CD4-positive, alpha-beta T cell treated with Interleukin-4 for 1 hour (primary cell): ENCODE results near the gene MELK.

Experiments
- DNase-seq, 2 donors: peaks; one replicate each; pipeline ENCODE4 v3.0.0-alpha.2; 2020 to 2022

Gene MELK

DNA sequence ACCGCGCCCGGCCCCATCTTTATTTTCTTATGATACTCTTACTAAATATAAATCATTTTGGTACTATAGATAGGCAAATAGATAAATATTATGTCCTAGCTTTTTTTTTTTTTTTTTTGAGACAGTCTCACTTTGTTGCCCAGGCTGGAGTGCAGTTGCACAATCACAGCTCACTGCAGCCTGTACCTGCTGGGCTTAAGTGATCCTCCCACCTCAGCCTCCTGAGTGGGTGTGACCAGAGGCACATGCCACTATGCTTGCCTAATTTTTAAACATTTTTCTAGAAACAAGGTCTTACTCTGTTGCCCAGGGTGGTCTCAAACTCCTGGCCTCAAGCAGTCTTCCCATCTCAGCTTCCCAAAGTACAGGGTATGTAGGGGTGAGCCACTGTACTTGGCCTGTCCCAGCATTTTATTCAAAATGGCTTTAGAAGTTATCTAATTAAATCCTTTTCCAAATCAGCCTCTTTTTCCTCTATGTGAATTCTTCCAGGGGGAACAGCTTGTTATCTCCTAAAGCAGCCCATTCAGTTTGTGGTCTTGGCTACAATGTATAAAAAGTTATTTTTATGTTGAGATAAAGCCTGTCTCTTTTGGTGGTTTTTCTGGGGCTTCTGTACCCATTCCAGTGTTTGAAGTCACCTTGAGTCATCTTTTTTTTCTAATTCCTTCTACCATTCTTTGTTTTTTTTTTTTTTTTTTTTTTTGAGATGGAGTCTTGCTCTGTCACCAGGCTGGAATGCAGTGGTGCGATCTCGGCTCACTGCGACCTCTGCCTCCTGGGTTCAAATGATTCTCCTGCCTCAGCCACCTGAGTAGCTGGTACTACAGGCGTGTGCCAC is 12.1 kb downstream of the MELK start:
- DNase-seq: no peak

DNA sequence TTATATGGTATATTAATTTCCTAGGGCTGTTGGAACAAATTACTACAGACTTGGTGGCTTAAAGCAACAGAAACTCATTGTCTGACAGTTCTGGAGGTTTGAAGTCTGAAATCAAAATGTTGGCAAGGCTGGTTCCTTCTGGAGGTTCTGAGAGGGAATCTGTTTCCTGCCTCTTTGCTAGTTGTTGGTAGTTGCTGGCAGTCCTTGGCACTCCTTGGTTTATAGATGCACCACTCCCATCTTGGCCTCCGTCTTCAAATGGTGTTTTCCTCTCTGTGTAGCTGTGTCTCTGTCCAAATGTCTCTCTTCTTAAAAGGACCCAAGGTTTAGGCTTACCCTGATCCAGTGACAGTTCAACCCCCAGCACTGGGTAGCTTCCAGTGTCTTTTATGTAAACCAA is 17.5 kb downstream of the MELK start:
- DNase-seq: no peak

DNA sequence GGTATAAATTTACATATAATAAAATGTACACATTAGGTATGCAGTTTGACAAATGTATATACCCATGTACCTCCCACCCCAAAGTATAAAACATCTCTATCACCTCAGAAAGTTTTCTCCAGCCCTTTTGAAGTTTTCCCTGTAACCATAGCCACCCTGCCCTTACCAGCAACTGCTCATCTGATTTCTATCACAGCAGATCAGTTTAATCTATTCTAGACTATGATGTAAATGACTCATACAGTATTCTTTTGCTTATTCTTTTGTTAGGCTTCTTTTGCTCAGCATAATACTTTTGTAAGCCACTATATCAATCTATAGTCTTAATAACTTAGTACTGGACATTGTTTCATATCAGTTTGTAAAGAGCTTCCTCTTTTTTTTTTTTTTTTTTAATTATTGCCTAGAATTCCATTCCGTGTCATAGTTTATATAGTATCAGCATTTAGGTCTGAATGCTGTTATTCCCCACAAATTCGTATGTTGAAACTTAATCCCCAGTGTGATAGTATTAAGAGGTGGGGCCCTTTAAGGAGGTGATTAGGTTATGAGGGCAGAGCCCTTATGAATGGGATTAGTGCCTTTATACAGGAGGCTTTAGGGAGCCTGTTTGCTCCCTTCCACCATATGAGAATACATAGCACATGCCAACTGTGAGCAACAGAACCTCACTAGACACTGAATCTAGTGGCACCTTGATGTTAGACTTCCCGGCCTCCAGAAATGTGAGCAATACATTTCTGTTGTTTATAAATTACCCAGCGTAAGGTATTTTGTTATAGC is 20.3 kb downstream of the MELK start:
- no peak for DNase-seq

DNA sequence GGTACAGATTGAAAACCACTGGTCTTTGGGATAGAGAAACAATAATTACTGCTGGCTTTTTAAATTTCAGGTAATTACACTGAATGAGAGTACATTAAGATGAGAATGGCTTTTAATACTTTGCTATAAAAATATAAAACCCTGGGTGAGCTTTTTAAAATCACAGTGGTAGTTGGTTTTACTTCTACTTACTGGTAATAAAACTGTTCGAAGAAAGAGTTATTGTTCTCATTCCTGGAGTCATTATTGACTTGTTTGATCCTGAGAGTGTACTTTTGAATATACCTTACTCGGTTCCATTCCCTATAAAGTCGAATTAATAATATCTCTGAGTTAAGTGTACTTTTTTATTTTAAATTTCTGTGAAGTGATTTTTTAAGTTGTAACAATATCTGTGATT is 21.5 kb downstream of the MELK start:
- no peak for DNase-seq

DNA sequence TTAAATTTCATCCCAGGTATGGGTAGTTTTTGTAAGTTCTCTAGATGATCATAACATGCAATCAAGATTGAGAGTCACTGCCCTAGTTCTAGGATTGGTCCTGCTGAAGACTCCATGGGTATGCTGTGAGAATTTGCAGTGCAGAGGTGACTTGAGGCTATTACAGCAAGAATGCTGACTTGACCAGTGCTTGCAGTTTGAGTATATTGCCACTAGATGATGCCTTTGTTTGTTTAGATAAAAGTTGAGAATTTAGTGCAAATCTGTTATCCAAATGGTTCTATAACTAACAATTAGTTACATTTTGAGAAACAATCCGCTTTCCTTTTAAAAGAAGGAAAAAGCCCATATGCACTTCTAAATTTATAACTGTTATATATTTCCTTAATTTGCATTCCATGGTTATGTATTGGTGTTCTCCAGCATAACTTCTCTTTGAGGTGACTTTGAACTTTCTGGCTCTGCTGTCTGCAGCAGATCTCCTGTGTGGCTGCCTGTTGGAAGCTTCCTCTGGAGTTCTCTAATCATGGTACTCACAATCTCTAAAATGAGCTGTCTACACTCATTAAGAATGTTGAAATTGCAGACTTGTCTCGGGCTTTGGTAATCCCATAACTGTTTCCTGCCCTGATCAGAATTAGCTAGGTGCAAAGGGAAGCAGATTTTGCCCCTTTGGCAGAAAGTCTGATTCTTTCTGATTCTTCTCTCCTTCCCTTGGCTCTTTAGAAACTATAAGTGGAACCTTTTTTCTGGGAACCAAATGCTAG is 24.9 kb downstream of the MELK start:
- DNase-seq: peak in 1 of 2 donors; percentile 27

DNA sequence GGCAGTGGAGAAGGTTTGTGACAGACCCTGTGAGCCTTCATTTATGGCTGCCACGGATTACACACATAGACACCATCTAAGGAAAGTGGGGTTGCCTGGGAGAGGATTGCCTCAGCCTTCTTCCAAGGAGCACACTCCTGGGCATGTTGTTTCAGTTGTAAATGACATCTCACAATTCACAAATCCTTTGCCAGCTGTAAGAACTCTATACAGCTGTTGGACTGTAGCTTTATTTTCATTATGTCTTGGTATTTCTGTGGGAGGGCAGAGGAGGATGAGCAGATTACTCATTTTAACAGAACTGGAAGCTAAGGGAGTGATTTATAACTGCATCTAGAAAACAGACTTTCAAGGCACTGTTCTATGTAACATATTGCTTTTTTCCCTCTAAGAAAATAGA is 25.6 kb downstream of the MELK start:
- DNase-seq: no peak

DNA sequence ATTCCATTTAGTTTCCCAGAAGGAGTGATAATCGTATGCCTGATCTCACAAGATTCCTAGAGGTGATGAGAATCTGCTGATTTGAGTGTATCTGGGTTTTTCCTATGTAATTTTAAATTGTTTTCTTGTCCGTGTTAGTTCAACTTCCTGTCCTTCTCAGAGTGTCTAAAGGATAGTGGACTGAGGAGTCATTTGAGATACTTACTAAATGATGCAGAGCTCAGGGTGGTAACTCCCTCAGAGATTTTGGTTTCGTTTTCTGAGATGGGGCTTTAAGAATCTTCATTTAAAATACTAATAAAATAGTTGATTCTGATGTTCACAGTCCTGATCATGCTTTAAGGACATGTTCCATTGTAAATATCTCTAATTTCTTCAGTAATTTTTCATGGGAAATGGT is 30.3 kb downstream of the MELK start:
- DNase-seq: peak in 1 of 2 donors; percentile 15

DNA sequence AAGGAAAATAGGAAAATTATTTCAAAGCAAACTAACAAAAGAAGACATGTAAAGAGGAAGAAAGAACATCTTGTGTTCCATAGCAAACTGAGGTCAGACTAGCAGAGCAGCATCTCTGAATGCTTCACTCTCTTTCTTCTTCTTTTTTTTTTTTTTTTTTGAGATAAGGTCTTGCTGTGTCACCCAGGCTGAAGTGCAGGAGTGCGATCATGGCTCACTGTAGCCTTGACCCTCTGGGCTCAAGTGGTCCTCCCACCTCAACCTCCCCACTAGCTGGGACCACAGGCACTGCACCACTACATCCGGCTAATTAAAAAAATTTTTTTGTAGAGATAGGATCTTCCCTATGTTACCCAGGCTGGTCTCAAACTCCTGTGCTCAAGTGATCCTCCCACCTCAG is 36.6 kb downstream of the MELK start:
- DNase-seq: no peak

DNA sequence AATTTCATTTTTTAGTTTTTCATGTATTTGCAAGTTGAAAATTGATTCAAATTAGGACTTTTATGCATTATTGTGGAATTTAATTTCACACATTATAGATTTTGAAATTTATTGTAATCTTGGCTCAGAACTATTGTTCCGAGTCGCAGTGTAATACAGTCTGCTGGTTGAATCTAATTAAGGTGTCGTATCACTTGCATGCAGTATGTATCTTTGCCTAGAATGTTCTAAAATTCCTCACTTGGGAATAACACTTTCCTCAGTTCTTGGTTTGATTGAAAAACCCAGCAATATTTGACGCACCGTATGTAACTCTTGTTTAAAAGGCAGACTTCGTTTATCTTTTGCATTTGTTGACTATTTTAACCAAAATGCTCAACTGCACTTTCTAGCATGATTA is 49.4 kb downstream of the MELK start:
- no peak for DNase-seq

DNA sequence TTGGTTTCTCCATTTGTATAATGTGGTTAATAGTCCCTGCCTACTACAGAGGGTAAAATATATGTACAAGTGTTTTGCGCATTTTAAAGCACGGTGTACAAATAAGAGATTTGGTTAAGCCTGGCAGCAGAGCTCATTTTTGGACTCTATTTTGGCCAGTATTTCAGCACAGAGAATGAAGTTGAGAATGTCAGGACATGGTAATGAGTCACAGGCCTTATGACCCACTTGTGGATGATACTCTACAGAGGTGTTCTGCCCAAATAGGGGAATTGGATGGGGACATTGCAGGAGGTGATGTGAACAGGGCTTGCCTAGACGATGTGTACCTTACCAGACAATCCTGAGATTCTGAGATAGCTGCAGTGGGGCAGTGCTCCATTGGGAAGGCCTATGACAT is 50.6 kb downstream of the MELK start:
- no peak for DNase-seq

DNA sequence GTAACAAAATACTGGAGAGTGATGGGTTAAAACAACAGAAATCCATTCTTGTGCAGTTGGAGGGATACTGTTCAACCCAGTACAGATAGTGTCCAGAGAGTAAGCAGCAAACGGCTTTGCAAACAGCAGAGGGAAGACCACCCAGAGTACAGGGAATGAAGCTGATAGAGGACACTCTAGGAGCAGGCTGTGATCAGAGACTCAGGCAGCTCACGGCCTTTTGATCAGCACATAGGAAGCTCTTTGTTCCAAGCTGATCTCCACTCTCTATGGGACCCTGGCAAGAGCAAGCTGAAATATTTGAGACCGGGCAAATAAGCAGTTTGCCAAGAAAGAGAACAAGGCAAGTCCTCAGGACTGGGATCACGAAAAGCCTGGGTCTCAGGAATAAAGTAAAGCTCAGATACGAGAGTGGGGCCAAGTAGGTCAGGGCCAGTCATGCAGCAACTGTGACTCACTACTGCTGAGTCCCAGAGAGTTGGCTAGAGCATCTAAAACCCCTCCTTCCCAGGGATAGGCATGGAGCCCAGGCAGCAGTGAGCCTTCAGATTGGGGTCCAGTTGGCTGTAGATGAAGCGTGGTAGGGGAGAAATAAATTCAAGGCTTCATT is 52.4 kb downstream of the MELK start:
- DNase-seq: no peak

DNA sequence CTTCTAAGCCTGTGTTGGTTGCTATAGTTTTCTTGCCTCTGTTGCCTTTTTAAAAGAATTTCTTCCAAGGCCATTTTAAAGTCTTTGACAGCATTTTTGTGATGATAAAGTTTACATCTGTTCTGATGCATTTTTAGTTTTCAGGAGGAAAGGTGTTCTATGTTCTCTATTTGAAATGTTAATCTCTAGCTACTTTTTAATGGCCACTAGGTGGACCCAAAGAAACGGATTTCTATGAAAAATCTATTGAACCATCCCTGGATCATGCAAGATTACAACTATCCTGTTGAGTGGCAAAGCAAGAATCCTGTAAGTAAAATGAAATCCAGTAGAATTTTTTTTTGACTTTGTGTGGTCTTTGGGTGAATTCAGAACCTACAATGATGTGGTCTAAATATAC is 60.2 kb downstream of the MELK start:
- peak in 1 of 2 donors; percentile 27 for DNase-seq

DNA sequence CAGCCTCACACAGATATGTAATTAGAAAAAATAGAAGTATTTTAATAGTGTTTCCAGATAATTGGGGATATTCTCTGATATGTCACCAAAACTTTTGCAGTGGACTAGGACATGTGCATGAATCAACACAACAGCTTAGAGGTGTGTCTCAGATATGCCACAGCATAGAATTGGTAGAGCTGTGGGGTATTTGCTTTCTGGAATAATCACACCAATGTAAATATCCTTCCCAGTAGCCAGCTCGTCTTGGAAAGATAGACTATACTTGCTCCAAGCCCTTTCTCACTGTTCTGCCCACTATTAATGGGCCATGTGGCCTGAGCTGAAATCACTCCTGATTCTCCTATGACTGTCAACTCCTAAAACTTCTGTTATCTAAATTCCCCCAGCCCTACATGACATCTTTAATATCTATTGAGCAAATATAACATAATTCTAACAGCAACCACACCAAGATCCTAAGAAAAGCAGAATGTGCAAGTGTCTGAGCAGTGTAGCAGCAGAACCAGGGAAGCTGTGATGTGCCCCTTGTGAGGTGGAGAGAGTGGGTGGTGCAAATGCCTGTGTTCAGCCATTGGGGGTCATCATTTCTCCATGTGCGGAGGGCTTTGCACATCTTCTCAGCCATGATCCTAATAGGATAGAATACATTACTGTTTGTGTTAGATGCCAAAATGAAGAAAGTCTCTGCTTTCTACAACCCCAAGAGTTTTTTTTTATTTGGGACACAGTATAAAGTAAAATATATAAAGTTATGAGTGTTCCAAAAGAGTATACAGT is 65.0 kb downstream of the MELK start:
- DNase-seq: no peak

DNA sequence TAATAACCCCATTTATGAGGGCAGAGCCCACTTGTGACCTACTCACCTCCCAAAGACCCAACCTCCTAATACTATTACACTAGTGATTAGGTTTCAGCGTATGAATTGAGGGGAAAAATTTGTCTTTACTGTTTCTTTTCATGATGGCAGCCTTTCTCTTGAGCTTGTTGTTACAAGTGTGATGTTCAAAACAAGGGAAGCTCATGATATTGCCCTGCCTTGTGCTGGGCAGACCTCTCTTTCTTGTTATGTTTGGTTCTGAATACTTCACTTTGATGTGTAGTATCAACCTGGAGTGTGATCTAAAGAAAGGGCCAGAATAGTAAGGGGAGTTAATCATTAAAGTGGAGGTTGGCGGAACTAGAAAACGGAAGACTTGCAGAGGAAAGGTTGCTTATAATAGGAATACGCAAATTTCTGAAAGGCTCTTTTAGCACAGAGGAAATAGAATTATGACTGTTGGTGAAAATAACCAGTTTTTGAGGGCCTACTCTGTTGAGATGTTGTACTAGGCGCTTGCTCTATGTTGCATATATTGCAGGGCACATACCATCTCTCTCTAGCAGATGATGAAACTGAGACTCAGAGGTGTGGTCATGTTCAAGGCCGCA is 68.2 kb downstream of the MELK start:
- no peak for DNase-seq

DNA sequence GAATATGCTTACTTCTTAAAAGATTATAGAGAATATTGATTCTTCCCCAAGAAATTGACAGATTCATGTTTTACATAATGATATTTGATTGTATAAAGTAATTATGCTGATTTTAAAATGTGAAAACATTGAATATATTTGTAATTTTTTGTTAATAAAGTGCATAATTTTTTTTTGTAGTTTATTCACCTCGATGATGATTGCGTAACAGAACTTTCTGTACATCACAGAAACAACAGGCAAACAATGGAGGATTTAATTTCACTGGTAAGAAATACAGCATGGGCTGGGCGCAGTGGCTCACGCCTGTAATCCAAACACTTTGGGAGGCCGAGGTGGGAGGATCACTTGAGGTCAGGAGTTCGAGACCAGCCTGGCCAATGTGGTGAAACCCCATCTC is 70.1 kb downstream of the MELK start:
- DNase-seq: no peak

DNA sequence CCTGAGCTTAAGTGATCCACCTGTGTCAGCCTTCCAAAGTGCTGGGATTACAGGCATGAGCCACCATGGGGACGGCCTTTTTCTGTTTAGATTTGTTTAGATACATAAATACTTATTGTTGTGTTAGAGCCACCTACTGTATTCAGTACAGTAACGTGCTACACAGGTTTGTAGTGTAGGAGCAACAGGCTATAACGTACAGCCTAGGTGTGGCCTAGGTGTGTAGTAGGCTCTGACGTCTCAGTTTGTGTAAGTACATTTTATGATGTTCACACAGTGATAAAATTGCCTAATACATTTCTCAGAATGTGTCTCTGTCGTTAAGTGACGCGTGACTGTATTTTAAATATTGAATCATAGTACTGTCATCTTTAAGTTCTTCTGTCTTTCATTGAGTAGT is 84.1 kb downstream of the MELK start:
- no peak for DNase-seq

DNA sequence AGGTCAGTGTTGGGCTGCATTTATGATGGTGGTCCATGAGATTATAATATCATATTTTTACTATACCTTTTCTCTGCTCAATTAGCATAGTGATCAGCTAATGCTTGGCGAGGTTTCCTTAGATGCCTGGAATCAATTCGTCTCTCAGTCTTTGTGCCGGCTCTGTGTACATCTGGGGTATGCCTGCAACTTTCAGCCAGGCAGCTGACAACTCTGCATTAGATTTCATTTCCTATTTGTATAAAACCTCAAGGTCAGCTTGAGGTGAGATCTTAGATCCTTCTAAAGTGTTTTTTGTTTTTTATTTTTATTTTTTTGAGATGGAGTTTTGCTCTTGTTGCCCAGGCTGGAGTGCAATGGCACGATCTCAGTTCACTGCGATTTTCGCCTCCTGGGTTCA is 86.8 kb downstream of the MELK start:
- DNase-seq: no peak

DNA sequence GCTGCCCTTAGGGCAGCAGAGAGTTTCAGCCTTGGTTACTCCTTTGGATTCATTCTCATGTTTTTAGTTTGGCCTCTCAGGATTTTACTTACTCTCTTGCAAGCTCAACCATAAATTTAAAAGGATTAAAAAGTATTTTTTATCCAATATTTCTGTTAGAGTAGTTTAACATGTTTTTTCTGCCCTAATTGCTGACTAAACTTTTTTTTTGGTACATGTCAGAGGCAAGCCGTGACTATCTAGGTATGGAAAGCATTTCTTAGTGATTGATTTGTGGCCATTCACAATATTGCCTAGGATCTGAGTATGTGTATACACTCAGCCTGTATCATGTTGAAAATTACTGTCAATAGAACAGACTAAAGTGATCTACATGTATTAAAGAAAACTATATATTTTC is 92.1 kb downstream of the MELK start:
- DNase-seq: no peak

DNA sequence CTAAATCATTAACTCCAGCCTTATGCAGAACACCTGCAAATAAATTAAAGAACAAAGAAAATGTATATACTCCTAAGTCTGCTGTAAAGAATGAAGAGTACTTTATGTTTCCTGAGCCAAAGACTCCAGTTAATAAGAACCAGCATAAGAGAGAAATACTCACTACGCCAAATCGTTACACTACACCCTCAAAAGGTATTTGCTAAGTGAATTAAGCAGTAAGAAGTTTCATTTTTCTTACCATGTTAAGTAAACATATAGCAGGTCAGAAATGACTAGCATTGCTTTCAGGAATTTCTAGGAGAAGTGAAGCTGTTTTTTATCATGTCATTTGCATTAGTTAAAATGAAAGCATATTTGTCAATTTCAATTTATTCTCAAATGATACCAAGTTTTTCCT is 92.7 kb downstream of the MELK start:
- DNase-seq: no peak

DNA sequence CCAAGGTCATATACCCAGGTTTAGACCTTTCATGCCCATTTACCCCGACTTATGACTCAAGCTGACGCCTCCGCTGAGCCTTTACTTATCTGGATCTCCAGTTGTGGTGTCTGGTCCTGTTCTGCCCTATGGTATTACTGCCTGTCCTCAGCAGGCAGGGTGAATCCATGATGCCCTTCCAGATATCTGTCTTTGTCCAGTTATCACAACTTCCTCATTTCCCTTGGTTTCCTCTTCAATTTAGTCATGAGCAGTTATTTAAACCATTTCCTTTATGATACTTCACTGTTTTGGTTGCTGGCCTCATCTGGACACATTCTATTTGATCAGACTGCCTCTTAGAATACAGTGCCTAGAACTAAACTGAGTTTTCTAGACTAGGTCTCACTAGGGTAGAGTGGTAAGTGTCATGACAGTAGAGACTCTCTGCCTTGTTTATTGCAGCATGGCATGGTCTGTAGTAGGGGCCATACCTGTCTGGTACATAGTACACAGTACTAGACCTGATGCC is 93.3 kb downstream of the MELK start:
- DNase-seq: no peak

DNA sequence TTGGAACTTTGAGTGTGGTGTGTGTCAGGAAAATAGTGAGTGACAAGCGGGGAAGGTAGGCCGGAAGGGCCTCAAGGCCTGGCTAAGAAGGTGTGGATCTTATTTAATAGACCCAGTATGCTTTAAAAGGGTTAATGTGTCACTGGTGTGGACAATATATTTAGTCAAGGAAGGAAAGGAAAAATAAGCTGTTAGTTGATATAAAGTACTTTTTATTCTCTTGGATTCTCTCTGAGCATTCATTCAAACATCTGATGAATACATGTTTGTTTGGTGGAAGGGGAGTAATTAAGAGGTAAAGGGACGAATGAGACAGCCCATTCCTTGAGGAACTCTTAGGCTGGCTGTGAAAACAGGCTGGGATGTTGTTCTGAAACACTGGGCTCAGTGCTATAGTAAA is 98.9 kb downstream of the MELK start:
- no peak for DNase-seq

DNA sequence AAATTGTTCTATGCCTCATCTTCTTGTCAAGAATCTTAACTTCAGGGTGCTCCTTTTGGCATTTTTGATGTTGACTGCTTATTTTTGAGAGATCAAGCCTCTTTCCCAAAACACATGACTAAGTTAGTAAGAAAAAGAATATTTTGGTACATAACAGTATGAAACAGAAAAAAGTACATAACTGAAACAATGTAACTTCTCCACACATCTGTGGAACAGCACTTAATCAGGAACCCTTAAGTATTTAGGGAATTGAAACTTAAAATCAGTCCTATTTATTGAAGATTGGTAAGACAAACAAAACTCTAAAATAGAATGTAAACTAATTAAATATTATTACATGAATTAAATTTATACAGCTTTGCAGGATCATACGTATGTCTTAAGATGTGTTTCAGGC is 103.4 kb downstream of the MELK start:
- DNase-seq: no peak
